Muscle of leg (tissue), 11 donors: ENCODE data around the gene CCT5. TPM values are rescaled to one million over a fixed set of nuclear protein-coding genes. Genes with fewer than 3 reads are reported as not detected.
A peak's percentile ranks its signal among the peaks of the same experiment; 100 is the strongest.

Experiments
- DNase-seq: peaks from one replicate; pipeline ENCODE4 v3.0.0; 2013
- H3K27ac ChIP-seq: one replicate; pipeline ENCODE4 v1.5.1; 2013; ENCODE audit warnings: mild to moderate bottlenecking, low read length, control low read depth
- H3K27me3 ChIP-seq: one replicate; pipeline ENCODE4 v1.6.1; 2013; ENCODE audit warnings: low read length; ENCODE audit not compliant: control insufficient read depth, insufficient read depth
- H3K36me3 ChIP-seq: one replicate; pipeline ENCODE4 v1.6.1; 2013; ENCODE audit warnings: low read length; ENCODE audit not compliant: control insufficient read depth, insufficient read depth
- H3K4me1 ChIP-seq: one replicate; pipeline ENCODE4 v1.6.1; 2013; ENCODE audit warnings: low read length; ENCODE audit not compliant: control insufficient read depth, insufficient read depth
- H3K4me3 ChIP-seq: one replicate; pipeline ENCODE4 v1.5.1; 2013; ENCODE audit warnings: low read length, control low read depth
- H3K9me3 ChIP-seq: replicated peaks from 2 replicates; pipeline ENCODE4 v1.6.1; 2013; ENCODE audit warnings: low read depth, low read length; ENCODE audit not compliant: control insufficient read depth
- WGBS: methylation state at CpG from one replicate; pipeline ENCODE4 v1.1.5; 2013; ENCODE audit warnings: missing lambda C conversion rate; ENCODE audit not compliant: insufficient coverage; 5-methylcytosine and 5-hydroxymethylcytosine counted together
- polyA plus RNA-seq, 8 donors: library from polyadenylated mRNA; unstranded; fragments of 120-200 nt; gene quantifications; one replicate each; pipeline versions ENCODE4 v1.2.1 to v1.2.3, GENCODE V29; 2013; ENCODE audit warnings: inconsistent platforms in 1 of 8, low replicate concordance in 1 of 8; ENCODE audit not compliant: insufficient read length in 8 of 8, insufficient read depth in 1 of 8
- total RNA-seq: library from RNA; stranded (reverse); fragments of 120-200 nt; gene quantifications from one replicate; pipeline ENCODE4 v1.2.4, GENCODE V29; 2013

CCT5 gene
- total and polyA plus RNA-seq, 9 donors, result 153 to 223 (median 177) TPM

DNA sequence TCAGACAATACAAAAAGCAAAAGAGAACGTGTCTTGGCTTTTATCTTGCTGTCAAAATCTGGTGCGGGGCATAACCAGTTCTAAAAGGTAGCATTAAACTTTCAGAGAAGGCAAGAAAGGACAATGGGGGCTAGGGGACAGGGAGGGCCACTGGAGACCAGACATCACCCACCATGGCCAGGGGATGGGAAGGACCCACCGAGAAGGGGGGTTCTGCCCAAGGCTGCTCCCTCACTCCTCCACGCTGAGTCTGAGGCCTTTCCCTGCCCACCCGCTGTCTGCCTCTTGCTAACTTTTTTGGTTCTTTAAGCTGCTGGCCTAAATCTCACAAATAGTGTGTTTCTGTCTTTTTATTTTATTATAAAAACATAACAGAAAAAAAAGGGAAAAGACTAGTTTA is 34.0 kb upstream of the CCT5 start:
- no peak for DNase-seq
- Histone ChIP-seq H3K36me3 (no peaks in the 10 kb centered on the region), H3K27me3 (no peaks in the 10 kb centered on the region), H3K27ac (no peak overlapping the region), H3K4me1 (no peaks in the 10 kb centered on the region), H3K9me3 (no peaks in the 10 kb centered on the region), H3K4me3 (no peak overlapping the region)
- no CpG with 5 or more reads among the region's 5 CpGs for WGBS

DNA sequence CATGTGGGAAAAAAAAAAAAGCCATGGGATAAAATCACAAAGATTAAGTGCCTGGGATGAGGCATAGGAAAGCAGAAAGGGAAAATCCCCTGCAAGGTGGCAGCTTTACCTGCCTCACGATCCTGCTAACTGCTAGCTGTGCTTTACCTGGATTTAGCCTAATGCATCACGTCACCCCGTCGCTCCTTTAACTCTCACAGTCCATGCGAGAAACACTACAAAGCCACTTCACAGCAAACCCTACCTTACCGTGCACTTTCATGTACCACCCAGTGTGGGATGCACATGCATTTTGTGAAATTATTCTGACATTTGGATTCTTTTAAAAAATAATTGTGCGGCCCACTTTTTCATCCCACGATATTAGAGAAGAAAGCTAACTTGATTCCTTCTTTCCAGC is 31.4 kb upstream of the CCT5 start:
- no peaks in the 10 kb centered on the region for H3K9me3 ChIP-seq
- H3K36me3 ChIP-seq, result peaks cover 6% of the 10 kb centered on the region
- 91% methylated on average over 4 of the region's 8 CpGs for WGBS
- no peaks in the 10 kb centered on the region for H3K4me1 ChIP-seq
- H3K27ac ChIP-seq, result no peak overlapping the region
- no peak for DNase-seq
- no peaks in the 10 kb centered on the region for H3K27me3 ChIP-seq
- H3K4me3 ChIP-seq, result no peak overlapping the region

DNA sequence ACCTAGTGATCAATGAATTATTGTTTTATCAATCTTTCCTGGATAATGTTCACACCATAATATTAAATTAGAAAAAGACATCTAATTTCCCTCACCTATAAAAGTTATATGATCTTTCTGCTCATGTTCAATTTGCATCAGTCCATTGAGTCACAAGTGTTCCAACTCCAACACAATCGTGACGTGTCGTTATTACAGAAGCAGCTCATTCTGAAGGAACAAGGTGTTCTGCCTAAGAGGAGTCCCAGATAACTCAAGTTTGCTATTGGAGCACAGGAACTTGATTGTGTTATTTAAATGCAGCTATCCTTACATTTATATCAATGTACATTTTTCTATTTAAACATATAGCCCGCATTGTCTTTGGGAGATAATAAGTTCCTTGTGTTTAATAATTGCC is 31.0 kb upstream of the CCT5 start:
- H3K4me1 ChIP-seq, result no peaks in the 10 kb centered on the region
- WGBS, result no CpG with 5 or more reads among the region's 4 CpGs
- peaks cover 6% of the 10 kb centered on the region for H3K36me3 ChIP-seq
- H3K27ac ChIP-seq, result no peak overlapping the region
- no peak for DNase-seq
- no peaks in the 10 kb centered on the region for H3K9me3 ChIP-seq
- H3K4me3 ChIP-seq, result no peak overlapping the region
- H3K27me3 ChIP-seq, result no peaks in the 10 kb centered on the region

DNA sequence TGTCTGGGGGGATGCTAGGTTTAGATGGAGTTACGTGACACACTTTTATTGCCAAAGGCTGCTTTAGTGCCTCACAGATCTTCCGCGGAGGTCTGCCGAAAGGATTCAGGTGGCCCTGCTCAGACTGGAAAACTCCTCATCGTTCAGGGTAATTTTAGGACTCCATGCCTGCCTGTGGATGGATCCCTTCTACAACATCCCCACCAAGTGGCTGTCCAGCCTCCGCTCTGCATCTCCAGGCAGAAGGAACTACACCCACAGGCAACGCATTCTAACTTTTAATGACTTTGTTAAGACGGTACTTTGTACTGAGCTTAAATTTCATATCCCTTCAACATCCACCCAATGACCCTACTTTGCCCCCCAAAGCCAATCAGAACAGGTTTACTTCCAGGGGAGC is 29.8 kb upstream of the CCT5 start:
- DNase-seq, result peak; percentile 49
- peaks cover 6% of the 10 kb centered on the region for H3K36me3 ChIP-seq
- WGBS, result 24% methylated on average over 5 of the region's 8 CpGs
- no peaks in the 10 kb centered on the region for H3K4me1 ChIP-seq
- no peaks in the 10 kb centered on the region for H3K27me3 ChIP-seq
- peaks cover 3% of the 10 kb centered on the region for H3K9me3 ChIP-seq
- H3K27ac ChIP-seq, result no peak overlapping the region
- no peak overlapping the region for H3K4me3 ChIP-seq

DNA sequence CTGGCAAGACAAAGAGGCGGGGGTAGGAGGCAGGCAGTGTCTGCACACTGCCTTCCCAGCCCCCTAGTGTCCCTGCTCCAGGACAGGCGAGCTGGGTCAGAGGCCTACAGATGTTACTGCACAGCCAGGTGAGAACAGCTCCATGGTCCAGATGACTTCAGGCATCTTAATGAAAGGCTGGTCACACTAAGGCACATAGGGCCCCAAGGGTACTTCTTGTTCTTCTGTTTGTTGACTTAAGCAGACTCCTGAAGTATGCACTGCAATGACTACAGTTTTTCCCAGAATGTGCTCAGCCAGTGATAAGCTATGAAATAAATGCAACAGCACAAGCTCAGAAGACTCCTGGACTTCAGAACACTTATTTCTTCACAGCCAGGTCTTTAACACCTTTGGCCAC is 27.8 kb upstream of the CCT5 start:
- no peaks in the 10 kb centered on the region for H3K4me1 ChIP-seq
- no peaks in the 10 kb centered on the region for H3K27me3 ChIP-seq
- H3K27ac ChIP-seq, result no peak overlapping the region
- DNase-seq, result no peak
- 76% methylated on average over 2 of the region's 2 CpGs for WGBS
- no peak overlapping the region for H3K4me3 ChIP-seq
- peaks cover 6% of the 10 kb centered on the region for H3K36me3 ChIP-seq
- H3K9me3 ChIP-seq, result peaks cover 3% of the 10 kb centered on the region

DNA sequence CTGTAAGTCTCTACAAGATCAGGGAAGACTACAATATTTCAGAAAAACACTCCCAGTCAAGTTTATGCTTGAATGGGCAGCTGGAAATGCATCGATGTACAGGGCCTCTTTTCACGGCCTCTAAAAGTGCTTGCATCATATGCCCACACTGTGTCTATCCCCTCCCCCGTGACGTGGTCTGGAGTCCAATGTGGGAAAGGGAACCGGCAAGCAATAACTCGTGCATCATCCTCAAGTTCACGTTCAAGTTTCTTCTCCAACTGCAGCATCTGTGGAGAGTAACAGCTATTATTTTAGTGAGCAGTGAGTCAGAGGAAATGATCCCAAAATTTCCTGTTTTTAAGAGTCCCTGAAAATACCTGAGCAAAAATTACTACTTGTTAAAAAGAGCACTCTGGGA is 22.7 kb upstream of the CCT5 start:
- H3K27ac ChIP-seq, result no peak overlapping the region
- DNase-seq, result no peak
- peaks cover 3% of the 10 kb centered on the region for H3K9me3 ChIP-seq
- no peak overlapping the region for H3K4me3 ChIP-seq
- H3K36me3 ChIP-seq, result peaks cover under 1% of the 10 kb centered on the region
- 58% methylated on average over 2 of the region's 7 CpGs for WGBS
- H3K4me1 ChIP-seq, result no peaks in the 10 kb centered on the region
- no peaks in the 10 kb centered on the region for H3K27me3 ChIP-seq

DNA sequence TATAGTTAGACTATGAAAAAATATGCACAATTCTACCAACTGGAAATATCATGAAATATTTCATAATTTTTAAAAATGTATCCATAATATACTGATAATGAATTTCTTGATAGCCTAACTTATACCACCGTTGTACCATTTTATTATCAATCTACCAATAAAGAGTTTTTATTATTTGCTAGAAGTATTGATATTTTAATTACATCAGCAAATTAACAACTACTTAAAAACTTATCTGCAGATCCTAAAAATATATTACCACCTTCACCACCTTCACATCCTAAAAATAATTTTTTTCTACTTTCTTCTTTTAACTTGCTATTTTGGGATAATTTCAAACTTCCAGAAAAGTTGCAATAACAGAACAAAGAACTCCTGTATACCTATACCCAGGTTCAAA is 21.8 kb upstream of the CCT5 start:
- Histone ChIP-seq H3K4me3 (no peak overlapping the region), H3K27ac (no peak overlapping the region), H3K4me1 (no peaks in the 10 kb centered on the region), H3K27me3 (no peaks in the 10 kb centered on the region), H3K36me3 (peaks cover 8% of the 10 kb centered on the region), H3K9me3 (peaks cover 3% of the 10 kb centered on the region)
- DNase-seq, result no peak
- WGBS, result no CpG with 5 or more reads among the region's 1 CpG

DNA sequence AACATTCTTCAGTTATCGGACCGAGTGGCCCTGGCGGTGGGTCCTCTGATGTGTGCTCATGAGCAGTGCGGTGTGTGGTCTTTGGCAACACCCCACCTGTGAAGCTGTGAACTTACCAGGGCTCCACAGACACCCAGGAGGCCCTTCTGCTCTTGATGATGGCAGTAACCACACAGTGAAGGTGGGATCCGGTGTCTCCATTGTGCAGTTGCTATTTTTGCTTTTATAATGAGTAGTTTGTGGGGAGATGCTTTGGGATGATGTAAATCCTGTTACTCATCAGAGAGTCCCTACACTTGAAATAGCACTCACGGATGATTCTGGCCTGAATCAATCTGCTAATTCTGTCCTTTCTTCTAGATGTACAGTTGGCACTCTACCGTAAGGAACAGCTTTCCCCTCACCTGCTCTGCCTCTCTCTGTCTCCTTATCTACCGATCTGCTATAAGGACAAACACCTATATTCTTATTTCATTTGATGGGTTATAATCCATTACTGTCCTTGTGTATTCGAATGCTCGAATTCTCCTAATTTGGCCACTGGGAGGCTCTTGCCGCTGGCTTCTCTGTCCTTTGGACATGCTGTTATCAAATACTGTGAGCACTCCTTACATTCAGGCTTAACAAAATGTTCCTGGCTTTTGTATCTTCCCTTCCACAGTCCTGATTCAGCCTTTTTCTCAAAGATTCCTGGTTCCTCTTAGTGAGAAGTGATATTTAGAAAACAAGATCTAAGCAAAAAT is 20.6 kb upstream of the CCT5 start:
- Histone ChIP-seq H3K4me3 (no peak overlapping the region), H3K9me3 (peaks cover 3% of the 10 kb centered on the region), H3K4me1 (no peaks in the 10 kb centered on the region), H3K27me3 (no peaks in the 10 kb centered on the region), H3K27ac (no peak overlapping the region), H3K36me3 (peaks cover 8% of the 10 kb centered on the region)
- 82% methylated on average over 4 of the region's 11 CpGs for WGBS
- DNase-seq, result peak; percentile 16

DNA sequence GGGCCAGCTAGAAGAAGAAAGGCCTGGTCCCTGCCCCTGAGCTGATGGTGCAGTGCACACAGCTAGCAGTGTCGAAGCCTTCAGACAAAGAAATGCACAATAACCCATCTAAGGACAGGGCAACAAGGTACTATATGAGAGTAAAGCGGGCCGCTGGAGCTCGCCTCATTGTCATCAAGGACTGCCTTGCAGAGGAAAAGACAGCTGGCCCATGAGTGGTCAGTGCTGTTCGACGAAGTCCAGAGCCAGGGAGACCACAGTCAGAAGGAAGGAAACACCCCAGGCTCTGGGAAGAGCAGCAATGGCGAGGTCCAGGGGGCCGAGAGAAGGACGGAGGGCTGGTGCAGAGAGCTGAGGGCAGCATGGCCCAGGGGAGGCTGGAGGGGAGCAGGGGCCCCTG is 17.7 kb upstream of the CCT5 start:
- WGBS, result 79% methylated on average over 8 of the region's 9 CpGs
- H3K9me3 ChIP-seq, result no peaks in the 10 kb centered on the region
- DNase-seq, result no peak
- H3K27ac ChIP-seq, result no peak overlapping the region
- H3K4me3 ChIP-seq, result no peak overlapping the region
- peaks cover 18% of the 10 kb centered on the region for H3K36me3 ChIP-seq
- H3K27me3 ChIP-seq, result no peaks in the 10 kb centered on the region
- H3K4me1 ChIP-seq, result no peaks in the 10 kb centered on the region

DNA sequence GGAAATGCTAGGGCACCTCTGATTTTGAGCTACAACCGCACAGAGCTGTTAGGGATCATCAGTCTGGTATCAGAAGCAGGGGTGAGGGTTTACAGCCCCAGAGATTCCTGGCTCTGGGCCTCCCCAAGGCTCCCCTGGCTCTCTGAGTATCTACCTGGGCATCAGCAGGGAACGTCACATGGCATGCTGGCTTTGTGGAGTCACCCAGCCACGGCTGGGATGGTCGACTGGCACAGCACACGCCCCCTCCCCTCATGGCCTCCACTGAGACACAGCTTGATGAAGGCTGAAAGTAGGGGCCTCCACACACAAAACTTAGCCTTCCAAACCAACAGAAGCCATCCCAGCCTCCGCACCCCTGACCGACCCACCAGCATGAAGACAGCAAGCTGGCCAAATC is 17.1 kb upstream of the CCT5 start:
- 100% methylated on average over 4 of the region's 7 CpGs for WGBS
- Histone ChIP-seq H3K27ac (no peak overlapping the region), H3K27me3 (no peaks in the 10 kb centered on the region), H3K4me1 (no peaks in the 10 kb centered on the region), H3K9me3 (no peaks in the 10 kb centered on the region), H3K36me3 (peaks cover 19% of the 10 kb centered on the region), H3K4me3 (no peak overlapping the region)
- no peak for DNase-seq

DNA sequence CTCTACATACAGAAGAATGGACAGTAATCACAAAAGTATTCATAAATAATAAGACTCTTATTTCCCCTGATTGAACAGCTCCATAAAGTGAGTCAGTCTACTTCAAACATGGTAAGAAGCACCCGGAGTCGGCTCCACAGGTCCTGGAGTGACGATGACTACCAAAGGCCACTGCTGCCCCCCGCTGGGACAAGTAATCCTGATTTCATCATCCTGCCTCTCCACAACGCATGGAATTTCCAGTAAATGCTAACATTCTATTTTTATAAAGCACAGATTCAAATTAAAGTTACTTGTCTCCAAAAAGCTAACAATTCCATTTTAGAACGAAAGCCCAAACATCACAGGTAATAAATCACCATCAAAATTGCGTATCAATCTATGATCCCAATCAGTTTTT is 16.6 kb upstream of the CCT5 start:
- Histone ChIP-seq H3K27me3 (no peaks in the 10 kb centered on the region), H3K4me3 (no peak overlapping the region), H3K9me3 (no peaks in the 10 kb centered on the region), H3K36me3 (peaks cover 19% of the 10 kb centered on the region), H3K4me1 (no peaks in the 10 kb centered on the region), H3K27ac (no peak overlapping the region)
- 43% methylated on average over 4 of the region's 7 CpGs for WGBS
- DNase-seq, result peak; percentile 54
